HG02588 (cell line): Measurements from ENCODE around the gene PPP1R1C.
"Not testable (repeated sequence)": the region's sequence is repeated elsewhere in the genome, so short reads cannot be mapped to it uniquely, and the experiment has no call there.

Source experiments
- ATAC-seq: cut with Tn5 transposase; IDR thresholded peaks from one replicate; pipeline ENCODE4 v1.9.1; 2021; ENCODE audit warnings: mild to moderate bottlenecking, moderate library complexity; ENCODE audit not compliant: unreplicated experiment

Gene PPP1R1C

GRCh38 chr2:182006595-182007341 is 21.1 kb downstream of the PPP1R1C start:
- ATAC-seq = no peak

GRCh38 chr2:182014284-182014683 is 28.6 kb downstream of the PPP1R1C start:
- no peak for ATAC-seq

- ATAC-seq = no peak
Observed at GRCh38 chr2:182015334-182016109, 29.9 kb downstream of the PPP1R1C start.

GRCh38 chr2:182018218-182018617 is 32.6 kb downstream of the PPP1R1C start:
- ATAC-seq = no peak

- no peak for ATAC-seq
Observed at GRCh38 chr2:182019731-182020130, 34.1 kb downstream of the PPP1R1C start.

GRCh38 chr2:182020286-182021070 is 34.8 kb downstream of the PPP1R1C start:
- ATAC-seq = no peak

GRCh38 chr2:182023235-182023634 is 37.6 kb downstream of the PPP1R1C start:
- no peak for ATAC-seq

GRCh38 chr2:182030875-182031274 is 45.2 kb downstream of the PPP1R1C start:
- not testable (repeated sequence) for ATAC-seq

- no peak for ATAC-seq
Observed at GRCh38 chr2:182031956-182032355, 46.3 kb downstream of the PPP1R1C start.

- ATAC-seq = no peak
Observed at GRCh38 chr2:182033449-182033848, 47.8 kb downstream of the PPP1R1C start.

- no peak for ATAC-seq
Observed at GRCh38 chr2:182038576-182038975, 52.9 kb downstream of the PPP1R1C start.

- no peak for ATAC-seq
Observed at GRCh38 chr2:182043021-182043420, 57.4 kb downstream of the PPP1R1C start.

GRCh38 chr2:182043861-182044260 is 58.2 kb downstream of the PPP1R1C start:
- ATAC-seq = no peak

- ATAC-seq = no peak
Observed at GRCh38 chr2:182047544-182047943, 61.9 kb downstream of the PPP1R1C start.

- ATAC-seq = no peak
Observed at GRCh38 chr2:182048088-182048487, 62.4 kb downstream of the PPP1R1C start.

GRCh38 chr2:182048621-182049020 is 63.0 kb downstream of the PPP1R1C start:
- no peak for ATAC-seq

- no peak for ATAC-seq
Observed at GRCh38 chr2:182049372-182050148, 63.9 kb downstream of the PPP1R1C start.

GRCh38 chr2:182050333-182051135 is 64.9 kb downstream of the PPP1R1C start:
- ATAC-seq = no peak

- no peak for ATAC-seq
Observed at GRCh38 chr2:182055993-182056392, 70.3 kb downstream of the PPP1R1C start.

- ATAC-seq = no peak
Observed at GRCh38 chr2:182057002-182057401, 71.3 kb downstream of the PPP1R1C start.
